ENCODE data around the gene MUC3A. TPM values are rescaled to one million over a fixed set of nuclear protein-coding genes. Genes with fewer than 3 reads are reported as not detected.
"Not testable (repeated sequence)": the region's sequence is repeated elsewhere in the genome, so short reads cannot be mapped to it uniquely, and the experiment has no call there.

Gene MUC3A
- not detected in 2 replicates for total RNA-seq (2014; rRNA removed; shearing (Covaris generic))

GRCh38 chr7:100949227-100949932, at the start of gene MUC3A:
Gene MUC3A (plus strand): TSS chr7:100949534. CDS start chr7:100949625, 91 bp downstream.
- no peak for DNase-seq (ENCODE audit: low read depth)

- DNase-seq (ENCODE audit: low read depth): no peak
Measured at GRCh38 chr7:100900978-100901377, 48.4 kb upstream of the MUC3A start.

GRCh38 chr7:100901921-100902332, 47.4 kb upstream of the MUC3A start:
- no peak for DNase-seq (ENCODE audit: low read depth)

- DNase-seq (ENCODE audit: low read depth): no peak
Measured at GRCh38 chr7:100902638-100903037, 46.7 kb upstream of the MUC3A start.

GRCh38 chr7:100908512-100908911, 40.8 kb upstream of the MUC3A start:
- DNase-seq (ENCODE audit: low read depth): no peak

- not testable (repeated sequence) for DNase-seq (ENCODE audit: low read depth)
Measured at GRCh38 chr7:100910443-100910842, 38.9 kb upstream of the MUC3A start.

- DNase-seq (ENCODE audit: low read depth): no peak
Measured at GRCh38 chr7:100911484-100911883, 37.9 kb upstream of the MUC3A start.

GRCh38 chr7:100914208-100914878, 35.0 kb upstream of the MUC3A start:
- DNase-seq (ENCODE audit: low read depth): no peak

- peak; percentile 33 for DNase-seq (ENCODE audit: low read depth)
Measured at GRCh38 chr7:100914879-100915447, 34.4 kb upstream of the MUC3A start.

- not testable (repeated sequence) for DNase-seq (ENCODE audit: low read depth)
Measured at GRCh38 chr7:100919335-100919734, 30.0 kb upstream of the MUC3A start.

- not testable (repeated sequence) for DNase-seq (ENCODE audit: low read depth)
Measured at GRCh38 chr7:100919779-100920437, 29.4 kb upstream of the MUC3A start.

- no peak for DNase-seq (ENCODE audit: low read depth)
Measured at GRCh38 chr7:100921039-100921438, 28.3 kb upstream of the MUC3A start.

GRCh38 chr7:100923616-100924015, 25.7 kb upstream of the MUC3A start:
- DNase-seq (ENCODE audit: low read depth): not testable (repeated sequence)

- DNase-seq (ENCODE audit: low read depth): no peak
Measured at GRCh38 chr7:100929808-100930174, 19.5 kb upstream of the MUC3A start.

- DNase-seq (ENCODE audit: low read depth): no peak
Measured at GRCh38 chr7:100933734-100934133, 15.6 kb upstream of the MUC3A start.

- DNase-seq (ENCODE audit: low read depth): not testable (repeated sequence)
Measured at GRCh38 chr7:100935381-100935780, 14.0 kb upstream of the MUC3A start.

GRCh38 chr7:100936167-100936566, 13.2 kb upstream of the MUC3A start:
- DNase-seq (ENCODE audit: low read depth): not testable (repeated sequence)

GRCh38 chr7:100942045-100942774, 7.1 kb upstream of the MUC3A start:
- DNase-seq (ENCODE audit: low read depth): no peak

GRCh38 chr7:100943693-100944092, 5.6 kb upstream of the MUC3A start:
- DNase-seq (ENCODE audit: low read depth): no peak

GRCh38 chr7:100944138-100944537, 5.2 kb upstream of the MUC3A start:
- no peak for DNase-seq (ENCODE audit: low read depth)

- no peak for DNase-seq (ENCODE audit: low read depth)
Measured at GRCh38 chr7:100946111-100946510, 3.2 kb upstream of the MUC3A start.
